ENCODE measurements around the gene ALK. TPM values are rescaled to one million over a fixed set of nuclear protein-coding genes. Genes with fewer than 3 reads are reported as not detected.

ALK gene
- polyA plus RNA-seq, 1 of the 3 experiments (the other 2 are of a cell fraction): 0.30 TPM

DNA sequence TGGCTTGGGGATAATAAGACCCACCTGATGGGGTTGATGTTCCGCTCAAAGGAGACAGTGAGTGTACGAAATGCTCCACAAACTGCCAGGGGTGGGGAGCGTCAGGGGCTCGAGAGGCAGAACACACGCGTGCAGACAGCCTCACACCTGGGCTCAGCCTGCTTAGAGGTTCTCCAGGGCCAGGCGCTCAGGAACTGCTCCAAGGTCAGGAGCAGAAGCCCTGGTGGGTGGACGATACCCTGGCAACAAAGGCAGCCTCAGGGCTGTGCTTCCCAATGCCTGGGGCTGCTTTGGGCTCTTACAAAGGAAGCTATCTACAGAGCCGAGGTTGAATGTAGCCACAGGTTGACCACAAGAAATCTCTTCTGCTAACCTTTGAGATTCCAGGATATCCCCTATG is 691.7 kb downstream of the ALK start:
- POLR2A ChIA-PET: no interaction called here
- H2AFZ ChIP-seq (ENCODE audit: low read depth): no peak overlapping the region
- no peak for DNase-seq
- no peaks in the 10 kb centered on the region for H3K36me3 ChIP-seq (replicated peaks in 1 of 2; ENCODE audit: control insufficient read depth in 1 of 2, insufficient read depth in 2 of 2, low read length in 1 of 2)
- no peak overlapping the region for H3K4me3 ChIP-seq (ENCODE audit: low read depth in 2 of 2, low read length in 1 of 2)
- peaks cover 29% of the 10 kb centered on the region; the same call in 1 of the 2 replicates for H3K27me3 ChIP-seq (ENCODE audit: insufficient read depth)
- H3K27ac ChIP-seq (ENCODE audit: low read depth in 2 of 2, low read length in 1 of 2): no peak overlapping the region; a peak in 1 of 4 replicates
- whole genome bisulfite sequencing (ENCODE audit: low lambda C conversion rate): 74% methylated on average over 8 of the region's 9 CpGs
- no peaks in the 10 kb centered on the region for H3K9me3 ChIP-seq
- no peaks in the 10 kb centered on the region for H3K9me2 ChIP-seq
- peaks cover 3 to 58% of the 10 kb centered on the region in 2 experiments; a peak in 3 of 4 replicates for H3K4me1 ChIP-seq (ENCODE audit: control insufficient read depth in 1 of 2, insufficient read depth in 2 of 2, low read depth in 1 of 2, low read length in 1 of 2)
- no peaks in the 10 kb centered on the region for H4K20me1 ChIP-seq (ENCODE audit: insufficient read depth)
- TF ChIP-seq RXRA (IDR thresholded peaks at IDR 0.05; ENCODE audit: borderline replicate concordance, low read depth) (no peak), FOXJ3 (CRISPR knock-in tag; IDR thresholded peaks at IDR 0.05) (no peak), RCOR1 (IDR thresholded peaks at IDR 0.05; ENCODE audit: low read length) (no peak), MXI1 (IDR thresholded peaks at IDR 0.05; ENCODE audit: low read depth, low read length) (no peak), YY1 (IDR thresholded peaks at IDR 0.05; ENCODE audit: low read depth) (no peak), NFIC (IDR thresholded peaks at IDR 0.05; ENCODE audit: borderline replicate concordance) (no peak), RAD21 (IDR thresholded peaks at IDR 0.05; ENCODE audit: low read length) (no peak)
- TF ChIP-seq, protein P1, sequence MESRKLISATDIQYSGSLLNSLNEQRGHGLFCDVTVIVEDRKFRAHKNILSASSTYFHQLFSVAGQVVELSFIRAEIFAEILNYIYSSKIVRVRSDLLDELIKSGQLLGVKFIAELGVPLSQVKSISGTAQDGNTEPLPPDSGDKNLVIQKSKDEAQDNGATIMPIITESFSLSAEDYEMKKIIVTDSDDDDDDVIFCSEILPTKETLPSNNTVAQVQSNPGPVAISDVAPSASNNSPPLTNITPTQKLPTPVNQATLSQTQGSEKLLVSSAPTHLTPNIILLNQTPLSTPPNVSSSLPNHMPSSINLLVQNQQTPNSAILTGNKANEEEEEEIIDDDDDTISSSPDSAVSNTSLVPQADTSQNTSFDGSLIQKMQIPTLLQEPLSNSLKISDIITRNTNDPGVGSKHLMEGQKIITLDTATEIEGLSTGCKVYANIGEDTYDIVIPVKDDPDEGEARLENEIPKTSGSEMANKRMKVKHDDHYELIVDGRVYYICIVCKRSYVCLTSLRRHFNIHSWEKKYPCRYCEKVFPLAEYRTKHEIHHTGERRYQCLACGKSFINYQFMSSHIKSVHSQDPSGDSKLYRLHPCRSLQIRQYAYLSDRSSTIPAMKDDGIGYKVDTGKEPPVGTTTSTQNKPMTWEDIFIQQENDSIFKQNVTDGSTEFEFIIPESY (IDR thresholded peaks at IDR 0.05; ENCODE audit: borderline replicate concordance, low read depth): no peak
- CTCF ChIA-PET: interaction anchor here (1.2 kb wide), 1 partner anchor 22 kb away, joined by 3 read pairs; no protein-coding TSS in a partner anchor
- no peak overlapping the region for H3K4me2 ChIP-seq
- H3K79me2 ChIP-seq (ENCODE audit: insufficient read depth): no peaks in the 10 kb centered on the region
- H3K9ac ChIP-seq: no peak overlapping the region
- no peaks in the 10 kb centered on the region for H3F3A ChIP-seq (replicated peaks; ENCODE audit: insufficient read depth)

DNA sequence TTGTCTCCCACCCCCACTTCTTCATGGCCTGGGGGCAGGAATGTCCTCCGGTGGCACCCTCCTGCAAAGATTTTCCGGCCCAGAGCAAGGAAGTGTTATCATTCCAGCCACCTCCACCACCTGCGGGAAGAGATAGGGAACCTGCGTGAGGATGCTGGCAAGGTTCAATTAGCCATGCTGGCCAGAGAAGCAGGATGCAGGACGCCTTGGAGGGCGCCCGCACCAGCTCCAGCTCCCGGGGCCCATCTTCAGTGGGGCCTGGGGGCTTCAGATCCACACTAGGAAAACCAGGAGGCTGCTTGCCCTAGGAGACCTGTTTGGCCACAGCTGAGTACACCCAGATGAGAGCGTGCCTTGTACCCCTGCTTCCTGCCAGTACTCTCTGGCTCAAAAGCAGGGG is 692.4 kb downstream of the ALK start:
- Histone ChIP-seq H3K79me2 (ENCODE audit: insufficient read depth) (no peaks in the 10 kb centered on the region), H3K27ac (ENCODE audit: low read depth in 2 of 2, low read length in 1 of 2) (peak overlapping the region in 1 of 2 experiments; percentile 58; a peak in 1 of 4 replicates), H2AFZ (ENCODE audit: low read depth) (no peak overlapping the region), H3K36me3 (replicated peaks in 1 of 2; ENCODE audit: control insufficient read depth in 1 of 2, insufficient read depth in 2 of 2, low read length in 1 of 2) (no peaks in the 10 kb centered on the region), H3K9me3 (no peaks in the 10 kb centered on the region), H3K4me1 (ENCODE audit: control insufficient read depth in 1 of 2, insufficient read depth in 2 of 2, low read depth in 1 of 2, low read length in 1 of 2) (peaks cover 10 to 65% of the 10 kb centered on the region in 2 experiments; a peak in 3 of 4 replicates), H3F3A (replicated peaks; ENCODE audit: insufficient read depth) (no peaks in the 10 kb centered on the region), H4K20me1 (ENCODE audit: insufficient read depth) (no peaks in the 10 kb centered on the region), H3K9me2 (no peaks in the 10 kb centered on the region), H3K9ac (no peak overlapping the region), H3K4me2 (no peak overlapping the region), H3K4me3 (ENCODE audit: low read depth in 2 of 2, low read length in 1 of 2) (no peak overlapping the region), H3K27me3 (ENCODE audit: insufficient read depth) (peaks cover 27% of the 10 kb centered on the region; the same call in 1 of the 2 replicates)
- CTCF ChIA-PET: interaction anchor here (1.2 kb wide), 1 partner anchor 22 kb away, joined by 3 read pairs; no protein-coding TSS in a partner anchor
- TF ChIP-seq NFIC (IDR thresholded peaks at IDR 0.05; ENCODE audit: borderline replicate concordance): no peak
- no peak for TF ChIP-seq RFX5 (IDR thresholded peaks at IDR 0.05; ENCODE audit: low read length)
- TF ChIP-seq, protein P2, sequence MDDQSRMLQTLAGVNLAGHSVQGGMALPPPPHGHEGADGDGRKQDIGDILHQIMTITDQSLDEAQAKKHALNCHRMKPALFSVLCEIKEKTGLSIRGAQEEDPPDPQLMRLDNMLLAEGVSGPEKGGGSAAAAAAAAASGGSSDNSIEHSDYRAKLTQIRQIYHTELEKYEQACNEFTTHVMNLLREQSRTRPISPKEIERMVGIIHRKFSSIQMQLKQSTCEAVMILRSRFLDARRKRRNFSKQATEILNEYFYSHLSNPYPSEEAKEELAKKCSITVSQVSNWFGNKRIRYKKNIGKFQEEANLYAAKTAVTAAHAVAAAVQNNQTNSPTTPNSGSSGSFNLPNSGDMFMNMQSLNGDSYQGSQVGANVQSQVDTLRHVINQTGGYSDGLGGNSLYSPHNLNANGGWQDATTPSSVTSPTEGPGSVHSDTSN (IDR thresholded peaks at IDR 0.05): no peak
- no peak for TF ChIP-seq MEF2A (IDR thresholded peaks at IDR 0.05; ENCODE audit: borderline replicate concordance, low read depth)
- TF ChIP-seq TCF12 (IDR thresholded peaks at IDR 0.05): no peak
- no peak for TF ChIP-seq RCOR1 (IDR thresholded peaks at IDR 0.05; ENCODE audit: low read length)
- no peak for TF ChIP-seq SIN3A (IDR thresholded peaks at IDR 0.05; ENCODE audit: borderline replicate concordance, low read depth, low read length)
- TF ChIP-seq FOXM1 (IDR thresholded peaks at IDR 0.05; ENCODE audit: low read depth): no peak
- no peak for TF ChIP-seq YY1 (IDR thresholded peaks at IDR 0.05; ENCODE audit: low read depth)
- TF ChIP-seq EZH2phosphoT487 (IDR thresholded peaks at IDR 0.05; ENCODE audit: borderline replicate concordance, low read depth): no peak
- no peak for TF ChIP-seq FOXJ3 (CRISPR knock-in tag; IDR thresholded peaks at IDR 0.05)
- TF ChIP-seq JUND (IDR thresholded peaks at IDR 0.05): no peak
- no peak for TF ChIP-seq TEAD4 (IDR thresholded peaks at IDR 0.05; ENCODE audit: borderline replicate concordance, insufficient read depth)
- no peak for TF ChIP-seq GATA2 (CRISPR knock-in tag; IDR thresholded peaks at IDR 0.05)
- WGBS (ENCODE audit: low lambda C conversion rate): 85% methylated on average over 6 of the region's 9 CpGs
- no peak for DNase-seq
- POLR2A ChIA-PET: no interaction called here
